Esophagus muscularis mucosa (tissue), 4 donors: ENCODE measurements around the gene TRIM40. TPM values are rescaled to one million over a fixed set of nuclear protein-coding genes. Genes with fewer than 3 reads are reported as not detected.
A peak's percentile ranks its signal among the peaks of the same experiment; 100 is the strongest.

Source experiments
- DNase-seq: peaks from one replicate; pipeline ENCODE4 v3.0.0-alpha.2; 2017; ENCODE audit errors: extremely low spot score
- H3K27ac ChIP-seq, 4 donors: fragments of 200-600 bp; sonication (generic); replicated peaks in 1 of 4; 1 replicate in 3 of 4; 2 replicates in 1 of 4; pipeline ENCODE4 v1.5.1; 2016 to 2019; ENCODE audit warnings: mild to moderate bottlenecking in 1 of 4
- H3K27me3 ChIP-seq, 4 donors: fragments of 200-600 bp; sonication (generic); one replicate each; pipeline versions ENCODE4 v1.5.1 to v1.6.0; 2016 to 2019
- H3K36me3 ChIP-seq, 4 donors: fragments of 200-600 bp; sonication (generic); one replicate each; pipeline ENCODE4 v1.5.1; 2016 to 2019
- H3K4me1 ChIP-seq, 4 donors: fragments of 200-600 bp; sonication (generic); one replicate each; pipeline ENCODE4 v1.5.1; 2016 to 2019
- H3K4me3 ChIP-seq, 4 donors: fragments of 200-600 bp; sonication (generic); 1 replicate in 2 of 4; 2 replicates in 2 of 4; pipeline ENCODE4 v1.5.1; 2016 to 2019; ENCODE audit warnings: mild to moderate bottlenecking in 4 of 4, moderate library complexity in 1 of 4
- H3K9me3 ChIP-seq, 4 donors: fragments of 200-600 bp; sonication (generic); 1 replicate in 3 of 4; 2 replicates in 1 of 4; pipeline ENCODE4 v1.5.1; 2016 to 2019
- EP300 ChIP-seq: sonication (generic); formaldehyde crosslinking; IDR thresholded peaks from one replicate; pipeline ENCODE4 v1.6.1; 2017; ENCODE audit warnings: antibody characterized with exemption
- POLR2A ChIP-seq: fragments of 450-650 bp; IDR thresholded peaks from one replicate; pipeline ENCODE4 v1.6.1; 2017; ENCODE audit warnings: antibody characterized with exemption, moderate library complexity, mild to moderate bottlenecking, low read depth
- POLR2AphosphoS5 ChIP-seq, 2 donors: sonication (generic); formaldehyde crosslinking; IDR thresholded peaks; one replicate each; pipeline ENCODE4 v1.6.1; 2017; ENCODE audit warnings: antibody characterized with exemption in 2 of 2
- WGBS: methylation state at CpG from one replicate; pipeline ENCODE4 v1.1.5; 2018; 5-methylcytosine and 5-hydroxymethylcytosine counted together
- intact Hi-C: fragments of 100-400 bp; cut with DNase I; formaldehyde crosslinking; loops from one replicate; pipeline ENCODE4 v1.15.1; 2023
- total RNA-seq, 4 donors: library from RNA; depleted of rRNA; stranded (reverse); fragments of >200 nt; gene quantifications; one replicate each; pipeline versions ENCODE4 v1.1.0 to v1.2.1, GENCODE V29; 2016
- TF ChIP-seq, protein P1 (sequence below), 3 experiments: fragments of 200-600 bp in 2 of 3; fragments of 450-650 bp in 1 of 3; sonication (generic) in 2 of 3; IDR thresholded peaks; one replicate each; pipeline ENCODE4 v1.5.1; 2017 to 2019; ENCODE audit warnings: antibody characterized with exemption in 3 of 3, mild to moderate bottlenecking in 2 of 3, moderate library complexity in 1 of 3

TRIM40 gene
- total RNA-seq, 4 donors from 2014 or later, result not detected

DNA sequence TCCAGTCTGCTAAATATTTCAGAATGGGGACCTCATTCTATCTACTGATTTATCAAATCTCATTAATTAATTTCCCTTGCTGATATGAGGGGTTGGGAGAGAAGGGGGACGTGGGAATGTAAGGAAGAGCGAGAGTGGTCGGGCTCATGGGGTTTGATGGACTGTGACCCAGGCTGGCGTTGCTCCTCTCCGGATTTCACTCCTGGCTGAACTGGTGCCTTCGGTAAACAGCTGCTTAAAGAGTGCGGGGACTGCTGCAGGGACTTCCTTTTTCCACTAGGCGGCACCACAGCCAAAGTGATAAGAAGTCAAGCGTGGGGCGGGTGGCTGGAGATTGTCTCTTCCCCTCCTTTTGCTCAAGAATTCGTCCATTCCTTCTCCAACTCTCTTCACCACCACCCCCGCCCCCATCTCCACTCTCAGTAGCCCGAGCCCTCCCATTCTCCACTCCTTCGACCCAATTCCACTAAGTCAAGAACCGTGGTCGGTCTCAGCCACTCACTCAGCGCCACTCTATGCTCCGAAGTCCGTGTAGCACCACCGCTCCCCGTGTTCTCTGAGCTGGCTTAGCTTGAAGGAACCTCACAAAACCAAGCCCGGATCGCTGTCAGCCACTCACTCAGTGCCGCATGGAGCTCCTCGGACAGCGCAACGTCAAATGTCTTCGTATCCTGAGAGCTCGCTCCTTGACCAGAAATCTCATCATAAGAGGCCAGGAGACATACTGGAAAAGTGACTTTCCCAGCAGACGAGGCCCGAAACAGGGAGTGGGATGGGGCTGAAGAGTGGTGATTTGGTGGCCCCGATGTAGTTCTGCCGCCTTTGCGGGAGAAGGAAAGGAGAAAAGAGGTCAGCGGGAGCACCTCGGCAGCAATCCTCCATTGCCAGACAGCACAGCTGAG, 32.7 kb upstream of the TRIM40 start:
- Histone ChIP-seq H3K27ac (peak overlapping the region; percentile 73 to 79 (median 74)), H3K27me3 (peaks cover 7 to 58% (median 22%) of the 10 kb centered on the region in 4 donors), H3K36me3 (no peaks in the 10 kb centered on the region), H3K4me1 (peaks cover 32 to 40% (median 37%) of the 10 kb centered on the region in 4 donors), H3K4me3 (peak overlapping the region; percentile 43 to 64 (median 47)), H3K9me3 (no peaks in the 10 kb centered on the region)
- intact Hi-C loops, result loop anchor here (1.0 to 5.0 kb wide), 2 partner anchors 28 to 36 kb away; partner anchors contain the start of gene PPP1R11
- TF ChIP-seq EP300, result no peak
- TF ChIP-seq POLR2A, result no peak
- peak; percentile 16 to 57 for TF ChIP-seq POLR2AphosphoS5 (IDR thresholded peaks at IDR 0.05)
- TF ChIP-seq, protein P1, sequence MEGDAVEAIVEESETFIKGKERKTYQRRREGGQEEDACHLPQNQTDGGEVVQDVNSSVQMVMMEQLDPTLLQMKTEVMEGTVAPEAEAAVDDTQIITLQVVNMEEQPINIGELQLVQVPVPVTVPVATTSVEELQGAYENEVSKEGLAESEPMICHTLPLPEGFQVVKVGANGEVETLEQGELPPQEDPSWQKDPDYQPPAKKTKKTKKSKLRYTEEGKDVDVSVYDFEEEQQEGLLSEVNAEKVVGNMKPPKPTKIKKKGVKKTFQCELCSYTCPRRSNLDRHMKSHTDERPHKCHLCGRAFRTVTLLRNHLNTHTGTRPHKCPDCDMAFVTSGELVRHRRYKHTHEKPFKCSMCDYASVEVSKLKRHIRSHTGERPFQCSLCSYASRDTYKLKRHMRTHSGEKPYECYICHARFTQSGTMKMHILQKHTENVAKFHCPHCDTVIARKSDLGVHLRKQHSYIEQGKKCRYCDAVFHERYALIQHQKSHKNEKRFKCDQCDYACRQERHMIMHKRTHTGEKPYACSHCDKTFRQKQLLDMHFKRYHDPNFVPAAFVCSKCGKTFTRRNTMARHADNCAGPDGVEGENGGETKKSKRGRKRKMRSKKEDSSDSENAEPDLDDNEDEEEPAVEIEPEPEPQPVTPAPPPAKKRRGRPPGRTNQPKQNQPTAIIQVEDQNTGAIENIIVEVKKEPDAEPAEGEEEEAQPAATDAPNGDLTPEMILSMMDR (IDR thresholded peaks at IDR 0.05), result peak; percentile 82 to 95 (median 93)
- WGBS, result 5% methylated on average over 36 of the region's 36 CpGs
- DNase-seq, result peak; percentile 97

DNA sequence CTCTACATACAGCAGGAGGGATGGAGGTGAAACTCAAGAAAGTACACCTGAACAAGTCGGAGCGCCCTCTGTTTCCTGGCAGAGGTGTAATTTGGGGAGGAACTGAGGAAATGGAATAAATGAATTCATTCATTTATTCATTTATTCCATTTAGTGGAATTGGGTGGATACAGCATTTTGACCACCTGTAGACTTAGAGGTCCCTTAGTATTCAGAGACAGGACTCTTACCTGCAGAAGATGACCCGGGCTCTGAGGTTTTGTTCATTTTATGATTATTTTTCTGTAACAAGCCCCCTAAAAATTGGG, 32.1 kb upstream of the TRIM40 start:
- H3K27me3 ChIP-seq, result peaks cover 7 to 57% (median 19%) of the 10 kb centered on the region in 4 donors
- TF ChIP-seq POLR2A (no peak), POLR2AphosphoS5 (IDR thresholded peaks at IDR 0.05) (no peak), EP300 (no peak)
- intact Hi-C loops, result loop anchor here (1.0 to 5.0 kb wide), 2 partner anchors 27 to 37 kb away; partner anchors contain the start of gene PPP1R11
- DNase-seq, result no peak
- no peak overlapping the region for H3K27ac ChIP-seq
- H3K9me3 ChIP-seq, result no peaks in the 10 kb centered on the region
- 58% methylated on average over 3 of the region's 3 CpGs for WGBS
- no peaks in the 10 kb centered on the region for H3K36me3 ChIP-seq
- H3K4me1 ChIP-seq, result peaks cover 32 to 40% (median 37%) of the 10 kb centered on the region in 4 donors
- H3K4me3 ChIP-seq, result peak overlapping the region; percentile 43 to 64 (median 47)

DNA sequence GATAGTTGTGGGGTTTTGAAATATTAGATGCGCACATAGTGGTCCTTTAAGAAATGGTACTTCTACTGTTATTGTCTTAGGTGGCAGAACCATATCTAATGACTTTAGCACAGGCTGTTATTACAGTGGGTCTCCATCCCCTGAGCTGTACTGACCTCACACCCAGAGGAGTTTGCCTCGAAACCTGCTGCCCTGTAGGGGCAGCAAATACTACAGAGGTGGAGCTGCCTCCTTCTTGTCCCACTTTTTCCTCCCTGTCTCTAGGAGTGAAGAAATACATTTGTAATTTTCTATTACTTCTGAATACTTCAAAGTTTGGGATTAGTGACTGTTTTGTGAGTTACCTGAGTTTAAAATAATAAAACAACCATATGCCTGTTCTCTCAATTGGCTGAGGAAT, 31.3 kb upstream of the TRIM40 start:
- H3K27me3 ChIP-seq, result peaks cover 6 to 57% (median 14%) of the 10 kb centered on the region in 4 donors

DNA sequence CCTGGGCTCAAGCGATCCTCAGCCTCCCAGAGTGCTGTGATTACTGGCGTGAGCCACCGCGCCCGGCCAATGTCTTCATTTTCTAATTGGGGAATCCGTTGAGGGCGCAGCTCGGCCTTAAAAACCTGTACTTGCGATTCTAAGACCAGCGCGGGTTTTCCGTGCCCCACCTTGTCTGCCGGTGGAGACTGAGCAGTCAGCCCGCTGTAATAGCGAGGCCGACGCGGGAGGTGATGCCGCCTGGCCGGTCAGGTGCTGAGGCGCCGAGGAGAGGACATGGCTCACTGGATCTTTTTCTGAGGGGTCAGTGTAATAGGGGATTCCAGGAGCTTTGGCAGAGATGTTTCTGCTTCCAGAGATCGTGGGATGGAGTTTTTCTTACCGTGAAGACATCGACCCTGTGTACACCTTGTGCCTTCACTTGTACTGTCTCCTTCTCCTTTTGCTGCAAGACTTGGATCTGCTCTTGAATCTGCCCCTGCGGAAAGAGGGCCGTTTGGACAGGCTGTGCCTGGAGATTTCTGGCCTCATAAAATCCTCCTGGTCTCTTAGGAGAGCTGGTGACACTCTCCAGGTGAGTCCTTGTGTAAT, 24.6 kb upstream of the TRIM40 start:
- no peak overlapping the region for H3K27ac ChIP-seq
- no peaks in the 10 kb centered on the region for H3K9me3 ChIP-seq
- peaks cover 0 to 85% (median 7%) of the 10 kb centered on the region in 4 donors for H3K27me3 ChIP-seq
- no peaks in the 10 kb centered on the region for H3K4me1 ChIP-seq
- no peaks in the 10 kb centered on the region for H3K36me3 ChIP-seq
- WGBS, result 52% methylated on average over 27 of the region's 27 CpGs
- DNase-seq, result no peak
- intact Hi-C loops, result no loop called here
- TF ChIP-seq EP300, result no peak
- TF ChIP-seq, protein P1 (IDR thresholded peaks at IDR 0.05), result no peak
- no peak for TF ChIP-seq POLR2A
- no peak for TF ChIP-seq POLR2AphosphoS5 (IDR thresholded peaks at IDR 0.05)
- no peak overlapping the region for H3K4me3 ChIP-seq

More for the DNA sequence above, 31.3 kb upstream of the TRIM40 start:
- TF ChIP-seq, protein P1 (IDR thresholded peaks at IDR 0.05), result no peak
- TF ChIP-seq EP300 (no peak), POLR2AphosphoS5 (IDR thresholded peaks at IDR 0.05) (no peak), POLR2A (no peak)
- peaks cover 32 to 40% (median 37%) of the 10 kb centered on the region in 4 donors for H3K4me1 ChIP-seq
- intact Hi-C loops, result loop anchor here (5.0 kb wide), 1 partner anchor 37 kb away; the partner anchor contains the start of gene PPP1R11
- 78% methylated on average over 2 of the region's 2 CpGs for WGBS
- no peaks in the 10 kb centered on the region for H3K9me3 ChIP-seq
- no peaks in the 10 kb centered on the region for H3K36me3 ChIP-seq
- no peak overlapping the region for H3K27ac ChIP-seq
- H3K4me3 ChIP-seq, result no peak overlapping the region
- no peak for DNase-seq
